ENCODE results near the gene COL24A1. TPM values are rescaled to one million over a fixed set of nuclear protein-coding genes. Genes with fewer than 3 reads are reported as not detected.

COL24A1 gene
- polyA plus RNA-seq, 3 donors: 1.8 to 2.3 (median 1.8) TPM

GRCh38 chr1:85689775-85690404, 466.7 kb downstream of the COL24A1 start:
- no peak for DNase-seq

- DNase-seq: no peak
Measured at GRCh38 chr1:85683292-85684025, 473.1 kb downstream of the COL24A1 start.

GRCh38 chr1:85681087-85681486, 475.5 kb downstream of the COL24A1 start:
- DNase-seq: peak; percentile 36

Other genes with a start within 250 kb of the COL24A1 start
- 10 to 100 TPM; 40.6 to 66.3 (median 59.4) TPM for gene ODF2L, start 239.6 kb upstream of the COL24A1 start, polyA plus RNA-seq (ENCODE audit: insufficient read length in 3 of 3)